ENCODE data around the gene ATP8B3.

GRCh38 chr19:1774989-1775772 lies 36.9 kb downstream of the ATP8B3 start:
- TF ChIP-seq CTCF (conservative IDR thresholded peaks at IDR 0.05; ENCODE audit: low read depth, low read length) (peak; percentile 57), EZH2 (IDR thresholded peaks at IDR 0.05; ENCODE audit: borderline replicate concordance, low read depth, low read length, poor library complexity, severe bottlenecking) (no peak)
